PC-9 (cell line): ENCODE data around the gene KIAA1671.

Experiments used
- EZH2 ChIP-seq: fragments of 200-600 bp; sonication (generic); IDR thresholded peaks from 2 replicates; pipeline ENCODE4 v1.8.0; 2017; ENCODE audit warnings: antibody characterized with exemption, low read depth
- TF ChIP-seq, protein P1 (sequence below): fragments of 200-600 bp; sonication (generic); conservative IDR thresholded peaks from 2 replicates; pipeline ENCODE4 v1.6.1; 2017; ENCODE audit warnings: mixed run types, antibody characterized with exemption, mild to moderate bottlenecking, moderate library complexity

DNA sequence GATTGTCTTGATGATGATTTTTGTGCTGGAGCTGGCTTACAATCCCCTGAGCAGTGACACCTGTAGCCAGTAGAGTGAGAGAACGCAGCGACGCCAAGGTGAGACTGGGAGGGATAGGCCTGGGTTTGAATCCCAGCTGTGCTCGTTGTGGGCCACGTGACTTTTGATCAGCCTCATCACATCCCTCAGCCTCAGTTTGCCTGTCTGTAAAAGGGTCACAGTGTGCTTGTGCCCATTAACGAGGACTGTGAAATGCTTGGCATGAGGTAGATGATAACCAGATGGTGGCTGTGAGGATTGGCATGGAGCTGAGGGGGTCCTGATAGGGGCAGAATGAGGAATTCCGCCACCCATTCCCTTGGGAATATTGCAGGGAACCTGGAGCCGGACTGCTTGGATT lies 9.6 kb downstream of the KIAA1671 start:
- no peak for TF ChIP-seq EZH2
- TF ChIP-seq, protein P1, sequence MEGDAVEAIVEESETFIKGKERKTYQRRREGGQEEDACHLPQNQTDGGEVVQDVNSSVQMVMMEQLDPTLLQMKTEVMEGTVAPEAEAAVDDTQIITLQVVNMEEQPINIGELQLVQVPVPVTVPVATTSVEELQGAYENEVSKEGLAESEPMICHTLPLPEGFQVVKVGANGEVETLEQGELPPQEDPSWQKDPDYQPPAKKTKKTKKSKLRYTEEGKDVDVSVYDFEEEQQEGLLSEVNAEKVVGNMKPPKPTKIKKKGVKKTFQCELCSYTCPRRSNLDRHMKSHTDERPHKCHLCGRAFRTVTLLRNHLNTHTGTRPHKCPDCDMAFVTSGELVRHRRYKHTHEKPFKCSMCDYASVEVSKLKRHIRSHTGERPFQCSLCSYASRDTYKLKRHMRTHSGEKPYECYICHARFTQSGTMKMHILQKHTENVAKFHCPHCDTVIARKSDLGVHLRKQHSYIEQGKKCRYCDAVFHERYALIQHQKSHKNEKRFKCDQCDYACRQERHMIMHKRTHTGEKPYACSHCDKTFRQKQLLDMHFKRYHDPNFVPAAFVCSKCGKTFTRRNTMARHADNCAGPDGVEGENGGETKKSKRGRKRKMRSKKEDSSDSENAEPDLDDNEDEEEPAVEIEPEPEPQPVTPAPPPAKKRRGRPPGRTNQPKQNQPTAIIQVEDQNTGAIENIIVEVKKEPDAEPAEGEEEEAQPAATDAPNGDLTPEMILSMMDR: no peak
